ENCODE results near the gene NEAT1. TPM values are rescaled to one million over a fixed set of nuclear protein-coding genes. Genes with fewer than 3 reads are reported as not detected.
"Not testable (repeated sequence)": the region's sequence is repeated elsewhere in the genome, so short reads cannot be mapped to it uniquely, and the experiment has no call there.

The NEAT1 gene
- polyA plus RNA-seq, 2 donors = 536 to 1,203 TPM

- Histone ChIP-seq H3K27me3 (ENCODE audit: control insufficient read depth in 1 of 2, insufficient read depth in 2 of 2, low read length in 2 of 2) (no peaks in the 10 kb centered on the region), H3K4me1 (ENCODE audit: control insufficient read depth in 2 of 2, insufficient read depth in 2 of 2, low read length in 1 of 2) (no peaks in the 10 kb centered on the region), H3K4me3 (ENCODE audit: low read depth in 1 of 2, low read length in 2 of 2) (no peak overlapping the region), H3K36me3 (ENCODE audit: control insufficient read depth in 2 of 2, insufficient read depth in 2 of 2, low read length in 1 of 2) (peaks cover 19 to 48% of the 10 kb centered on the region in 2 donors), H3K27ac (ENCODE audit: low read depth in 2 of 2, low read length in 1 of 2) (peak overlapping the region in 1 of 2 donors; percentile 42), H3K9me3 (ENCODE audit: control insufficient read depth in 2 of 2, insufficient read depth in 1 of 2, low read depth in 1 of 2, low read length in 1 of 2) (no peaks in the 10 kb centered on the region)
- WGBS, 2 donors = 75 to 77% methylated on average over 13 of the region's 13 CpGs
These were observed 18.4 kb upstream of the NEAT1 start for GRCh38 chr11:65404210-65404609.

GRCh38 chr11:65404638-65405339 lies 17.8 kb upstream of the NEAT1 start:
- H3K4me3 ChIP-seq (ENCODE audit: low read depth in 1 of 2, low read length in 2 of 2) = no peak overlapping the region
- no peaks in the 10 kb centered on the region for H3K4me1 ChIP-seq (ENCODE audit: control insufficient read depth in 2 of 2, insufficient read depth in 2 of 2, low read length in 1 of 2)
- 91% methylated on average over 24 of the region's 24 CpGs for WGBS, 2 donors
- H3K27ac ChIP-seq (ENCODE audit: low read depth in 2 of 2, low read length in 1 of 2) = peak overlapping the region in 1 of 2 donors; percentile 8
- no peaks in the 10 kb centered on the region for H3K27me3 ChIP-seq (ENCODE audit: control insufficient read depth in 1 of 2, insufficient read depth in 2 of 2, low read length in 2 of 2)
- no peaks in the 10 kb centered on the region for H3K9me3 ChIP-seq (ENCODE audit: control insufficient read depth in 2 of 2, insufficient read depth in 1 of 2, low read depth in 1 of 2, low read length in 1 of 2)
- peaks cover 17 to 49% of the 10 kb centered on the region in 2 donors for H3K36me3 ChIP-seq (ENCODE audit: control insufficient read depth in 2 of 2, insufficient read depth in 2 of 2, low read length in 1 of 2)

- 86 to 87% methylated on average over 29 of the region's 29 CpGs for WGBS, 2 donors
- Histone ChIP-seq H3K4me3 (ENCODE audit: low read depth in 1 of 2, low read length in 2 of 2) (no peak overlapping the region), H3K27ac (ENCODE audit: low read depth in 2 of 2, low read length in 1 of 2) (no peak overlapping the region), H3K9me3 (ENCODE audit: control insufficient read depth in 2 of 2, insufficient read depth in 1 of 2, low read depth in 1 of 2, low read length in 1 of 2) (no peaks in the 10 kb centered on the region), H3K27me3 (ENCODE audit: control insufficient read depth in 1 of 2, insufficient read depth in 2 of 2, low read length in 2 of 2) (no peaks in the 10 kb centered on the region), H3K36me3 (ENCODE audit: control insufficient read depth in 2 of 2, insufficient read depth in 2 of 2, low read length in 1 of 2) (peaks cover 3 to 44% of the 10 kb centered on the region in 2 donors), H3K4me1 (ENCODE audit: control insufficient read depth in 2 of 2, insufficient read depth in 2 of 2, low read length in 1 of 2) (peaks cover 0 to 3% of the 10 kb centered on the region in 2 donors)
These were observed 11.5 kb upstream of the NEAT1 start for GRCh38 chr11:65410936-65411680.

GRCh38 chr11:65411681-65412070 lies 10.9 kb upstream of the NEAT1 start:
- no peaks in the 10 kb centered on the region for H3K27me3 ChIP-seq (ENCODE audit: control insufficient read depth in 1 of 2, insufficient read depth in 2 of 2, low read length in 2 of 2)
- no peak overlapping the region for H3K27ac ChIP-seq (ENCODE audit: low read depth in 2 of 2, low read length in 1 of 2)
- H3K4me1 ChIP-seq (ENCODE audit: control insufficient read depth in 2 of 2, insufficient read depth in 2 of 2, low read length in 1 of 2) = peaks cover 0 to 6% of the 10 kb centered on the region in 2 donors
- WGBS, 2 donors = 83 to 85% methylated on average over 5 of the region's 5 CpGs
- H3K36me3 ChIP-seq (ENCODE audit: control insufficient read depth in 2 of 2, insufficient read depth in 2 of 2, low read length in 1 of 2) = peaks cover 3 to 44% of the 10 kb centered on the region in 2 donors
- H3K9me3 ChIP-seq (ENCODE audit: control insufficient read depth in 2 of 2, insufficient read depth in 1 of 2, low read depth in 1 of 2, low read length in 1 of 2) = no peaks in the 10 kb centered on the region
- no peak overlapping the region for H3K4me3 ChIP-seq (ENCODE audit: low read depth in 1 of 2, low read length in 2 of 2)

- WGBS, 2 donors = 79 to 80% methylated on average over 24 of the region's 24 CpGs
- peaks cover 3 to 44% of the 10 kb centered on the region in 2 donors for H3K36me3 ChIP-seq (ENCODE audit: control insufficient read depth in 2 of 2, insufficient read depth in 2 of 2, low read length in 1 of 2)
- no peaks in the 10 kb centered on the region for H3K9me3 ChIP-seq (ENCODE audit: control insufficient read depth in 2 of 2, insufficient read depth in 1 of 2, low read depth in 1 of 2, low read length in 1 of 2)
- H3K27ac ChIP-seq (ENCODE audit: low read depth in 2 of 2, low read length in 1 of 2) = peak overlapping the region in 1 of 2 donors; percentile 8
- H3K4me1 ChIP-seq (ENCODE audit: control insufficient read depth in 2 of 2, insufficient read depth in 2 of 2, low read length in 1 of 2) = peaks cover 1 to 13% of the 10 kb centered on the region in 2 donors
- H3K4me3 ChIP-seq (ENCODE audit: low read depth in 1 of 2, low read length in 2 of 2) = no peak overlapping the region
- no peaks in the 10 kb centered on the region for H3K27me3 ChIP-seq (ENCODE audit: control insufficient read depth in 1 of 2, insufficient read depth in 2 of 2, low read length in 2 of 2)
These were observed 10.1 kb upstream of the NEAT1 start for GRCh38 chr11:65412271-65413076.

- H3K36me3 ChIP-seq (ENCODE audit: control insufficient read depth in 2 of 2, insufficient read depth in 2 of 2, low read length in 1 of 2) = peaks cover 3 to 44% of the 10 kb centered on the region in 2 donors
- peaks cover 7 to 20% of the 10 kb centered on the region in 2 donors for H3K4me1 ChIP-seq (ENCODE audit: control insufficient read depth in 2 of 2, insufficient read depth in 2 of 2, low read length in 1 of 2)
- not testable (repeated sequence) for H3K4me3 ChIP-seq (ENCODE audit: low read depth in 1 of 2, low read length in 2 of 2); H3K9me3 ChIP-seq (ENCODE audit: control insufficient read depth in 2 of 2, insufficient read depth in 1 of 2, low read depth in 1 of 2, low read length in 1 of 2); H3K27me3 ChIP-seq (ENCODE audit: control insufficient read depth in 1 of 2, insufficient read depth in 2 of 2, low read length in 2 of 2); H3K27ac ChIP-seq (ENCODE audit: low read depth in 2 of 2, low read length in 1 of 2)
- WGBS, 2 donors = 78 to 80% methylated on average over 15 of the region's 15 CpGs
These were observed 9.4 kb upstream of the NEAT1 start for GRCh38 chr11:65413077-65413664.

GRCh38 chr11:65414776-65415498 lies 7.7 kb upstream of the NEAT1 start:
- no peaks in the 10 kb centered on the region for H3K27me3 ChIP-seq (ENCODE audit: control insufficient read depth in 1 of 2, insufficient read depth in 2 of 2, low read length in 2 of 2)
- H3K27ac ChIP-seq (ENCODE audit: low read depth in 2 of 2, low read length in 1 of 2) = no peak overlapping the region
- peaks cover 8 to 29% of the 10 kb centered on the region in 2 donors for H3K4me1 ChIP-seq (ENCODE audit: control insufficient read depth in 2 of 2, insufficient read depth in 2 of 2, low read length in 1 of 2)
- H3K4me3 ChIP-seq (ENCODE audit: low read depth in 1 of 2, low read length in 2 of 2) = no peak overlapping the region
- WGBS, 2 donors = 72 to 79% methylated on average over 11 of the region's 11 CpGs
- H3K9me3 ChIP-seq (ENCODE audit: control insufficient read depth in 2 of 2, insufficient read depth in 1 of 2, low read depth in 1 of 2, low read length in 1 of 2) = no peaks in the 10 kb centered on the region
- H3K36me3 ChIP-seq (ENCODE audit: control insufficient read depth in 2 of 2, insufficient read depth in 2 of 2, low read length in 1 of 2) = peaks cover 3 to 30% of the 10 kb centered on the region in 2 donors

- peaks cover 3 to 28% of the 10 kb centered on the region in 2 donors for H3K36me3 ChIP-seq (ENCODE audit: control insufficient read depth in 2 of 2, insufficient read depth in 2 of 2, low read length in 1 of 2)
- peak overlapping the region in 1 of 2 donors; percentile 25 for H3K4me3 ChIP-seq (ENCODE audit: low read depth in 1 of 2, low read length in 2 of 2)
- WGBS, 2 donors = 67 to 68% methylated on average over 11 of the region's 11 CpGs
- H3K27me3 ChIP-seq (ENCODE audit: control insufficient read depth in 1 of 2, insufficient read depth in 2 of 2, low read length in 2 of 2) = no peaks in the 10 kb centered on the region
- no peaks in the 10 kb centered on the region for H3K9me3 ChIP-seq (ENCODE audit: control insufficient read depth in 2 of 2, insufficient read depth in 1 of 2, low read depth in 1 of 2, low read length in 1 of 2)
- peak overlapping the region in 1 of 2 donors; percentile 99 for H3K27ac ChIP-seq (ENCODE audit: low read depth in 2 of 2, low read length in 1 of 2)
- H3K4me1 ChIP-seq (ENCODE audit: control insufficient read depth in 2 of 2, insufficient read depth in 2 of 2, low read length in 1 of 2) = peaks cover 8 to 29% of the 10 kb centered on the region in 2 donors
These were observed 6.9 kb upstream of the NEAT1 start for GRCh38 chr11:65415499-65416340.

All from esophagus (tissue), 2 donors.